Neural cell (in vitro differentiated cells): ENCODE data around the gene ZNF514. TPM values are rescaled to one million over a fixed set of nuclear protein-coding genes. Genes with fewer than 3 reads are reported as not detected.

ENCODE experiments used
- H2AFZ ChIP-seq: fragments of 200-600, 300-800 bp; sonication (generic), shearing (Covaris generic); 2 replicates; pipeline ENCODE4 v1.6.0; 2014; ENCODE audit warnings: low read depth, mild to moderate bottlenecking, antibody characterized with exemption, low read length, moderate library complexity
- H3F3A ChIP-seq: fragments of 200-600 bp; shearing (Covaris generic); 2 replicates; pipeline ENCODE4 v1.6.1; 2016; ENCODE audit warnings: mild to moderate bottlenecking, moderate library complexity, mixed read lengths, antibody characterized with exemption, low read length; ENCODE audit not compliant: insufficient read depth, poor library complexity, severe bottlenecking
- H3K27ac ChIP-seq: fragments of 200-600, 300-800 bp; sonication (generic), shearing (Covaris generic); 2 replicates; pipeline ENCODE4 v1.5.1; 2014; ENCODE audit warnings: mild to moderate bottlenecking, low read length, moderate library complexity
- H3K27me3 ChIP-seq: fragments of 300-800, 200-600 bp; sonication (generic), shearing (Covaris generic); 2 replicates; pipeline ENCODE4 v1.6.0; 2014; ENCODE audit warnings: mild to moderate bottlenecking, low read depth, low read length, moderate library complexity; ENCODE audit not compliant: insufficient read depth
- H3K36me3 ChIP-seq: fragments of 300-800, 200-600 bp; sonication (generic), shearing (Covaris generic); 2 replicates; pipeline ENCODE4 v1.5.1; 2014; ENCODE audit warnings: mild to moderate bottlenecking, antibody characterized with exemption, low read length, moderate library complexity; ENCODE audit not compliant: insufficient read depth
- H3K4me2 ChIP-seq: fragments of 300-800, 200-600 bp; sonication (generic), shearing (Covaris generic); 2 replicates; pipeline ENCODE4 v1.6.0; 2014; ENCODE audit warnings: mild to moderate bottlenecking, low read length
- H3K4me3 ChIP-seq: fragments of 300-800, 200-600 bp; sonication (generic), shearing (Covaris generic); 2 replicates; pipeline ENCODE4 v1.5.1; 2014; ENCODE audit warnings: mild to moderate bottlenecking, low read length, moderate library complexity
- H3K79me2 ChIP-seq: fragments of 200-600 bp; shearing (Covaris generic); replicated peaks from 2 replicates; pipeline ENCODE4 v1.6.0; 2014; ENCODE audit warnings: mild to moderate bottlenecking, low read length, moderate library complexity; ENCODE audit not compliant: insufficient read depth
- H3K9ac ChIP-seq: fragments of 300-800, 200-600 bp; sonication (generic), shearing (Covaris generic); 2 replicates; pipeline ENCODE4 v1.6.1; 2016; ENCODE audit warnings: mild to moderate bottlenecking, low read length, mixed read lengths
- H3K9me2 ChIP-seq: fragments of 200-600 bp; shearing (Covaris generic); 2 replicates; pipeline ENCODE4 v1.6.1; 2016; ENCODE audit warnings: mild to moderate bottlenecking, low read length, mixed read lengths; ENCODE audit not compliant: insufficient read depth
- H3K9me3 ChIP-seq: fragments of 200-600, 300-800 bp; sonication (generic), shearing (Covaris generic); 2 replicates; pipeline ENCODE4 v1.6.1; 2016; ENCODE audit warnings: mild to moderate bottlenecking, mixed run types, low read length, moderate library complexity, mixed read lengths
- H4K20me1 ChIP-seq: fragments of 200-600 bp; shearing (Covaris generic); 2 replicates; pipeline ENCODE4 v1.6.1; 2016; ENCODE audit warnings: mild to moderate bottlenecking, mixed run types; ENCODE audit not compliant: insufficient read depth
- EP300 ChIP-seq: fragments of 450-650 bp; conservative IDR thresholded peaks from 2 replicates; pipeline ENCODE4 v1.6.1; 2014; ENCODE audit warnings: antibody characterized with exemption, mild to moderate bottlenecking, moderate library complexity; ENCODE audit not compliant: poor library complexity, severe bottlenecking
- EZH2 ChIP-seq: fragments of 200-600, 300-800 bp; shearing (Covaris generic), sonication (generic); IDR thresholded peaks from 2 replicates; pipeline ENCODE4 v1.6.1; 2014; ENCODE audit warnings: antibody characterized with exemption, low read length, borderline replicate concordance, mild to moderate bottlenecking; ENCODE audit not compliant: insufficient read depth, poor library complexity, severe bottlenecking
- MXI1 ChIP-seq: fragments of 450-650 bp; conservative IDR thresholded peaks from 2 replicates; pipeline ENCODE4 v1.6.1; 2014; ENCODE audit warnings: antibody characterized with exemption, mild to moderate bottlenecking; ENCODE audit not compliant: poor library complexity, severe bottlenecking
- POLR2AphosphoS5 ChIP-seq: IDR thresholded peaks from 2 replicates; pipeline ENCODE4 v1.6.1; 2012
- RAD21 ChIP-seq: fragments of 450-650 bp; conservative IDR thresholded peaks from 2 replicates; pipeline ENCODE4 v1.6.1; 2014; ENCODE audit warnings: antibody characterized with exemption, mild to moderate bottlenecking, moderate library complexity
- SMC3 ChIP-seq: fragments of 450-650 bp; conservative IDR thresholded peaks from 2 replicates; pipeline ENCODE4 v1.6.1; 2014; ENCODE audit warnings: antibody characterized with exemption, mild to moderate bottlenecking, moderate library complexity; ENCODE audit not compliant: poor library complexity
- TAF1 ChIP-seq: IDR thresholded peaks from 2 replicates; pipeline ENCODE4 v1.6.1; 2012; ENCODE audit warnings: low read depth
- polyA plus RNA-seq: library from polyadenylated mRNA; depleted of rRNA; stranded (reverse); fragments of >200 nt; gene quantifications from 2 replicates; pipeline ENCODE4 v1.2.3, GENCODE V29; 2014
- TF ChIP-seq, protein P1 (sequence below): fragments of 450-650 bp; IDR thresholded peaks from 2 replicates; pipeline ENCODE4 v1.5.1; 2014; ENCODE audit warnings: antibody characterized with exemption, mild to moderate bottlenecking, moderate library complexity; ENCODE audit not compliant: poor library complexity, severe bottlenecking
- TF ChIP-seq, protein P2 (sequence below): IDR thresholded peaks from 2 replicates; pipeline ENCODE4 v1.6.1; 2012; ENCODE audit warnings: borderline replicate concordance

Gene ZNF514
- polyA plus RNA-seq, 1 donor from 2014 or later, result 32.8 TPM

DNA sequence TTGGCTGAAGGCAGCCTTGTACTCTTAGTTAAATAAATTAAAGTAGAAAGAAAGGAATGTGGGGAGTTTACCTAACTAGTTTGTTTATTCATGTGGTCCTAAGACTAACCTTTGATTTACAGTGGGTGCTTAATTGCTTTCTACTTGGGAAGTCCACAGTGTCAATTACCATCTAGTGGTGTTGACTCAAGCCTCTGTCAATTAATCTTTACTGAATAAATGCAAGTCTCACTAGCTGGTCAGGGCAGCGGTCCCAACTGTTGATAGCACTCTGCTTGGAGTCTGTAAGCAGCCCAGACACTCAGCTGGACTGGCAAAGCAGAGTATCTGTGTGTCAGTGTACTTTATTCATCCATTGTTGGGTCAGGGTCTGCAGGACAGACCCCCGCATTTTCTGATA, 15.8 kb downstream of the ZNF514 start:
- H4K20me1 ChIP-seq, result no peaks in the 10 kb centered on the region
- no peak for TF ChIP-seq RAD21
- no peak for TF ChIP-seq SMC3
- no peak for TF ChIP-seq TAF1
- TF ChIP-seq EZH2, result no peak
- TF ChIP-seq POLR2AphosphoS5, result no peak
- TF ChIP-seq MXI1, result no peak
- no peak for TF ChIP-seq EP300
- TF ChIP-seq, protein P1, sequence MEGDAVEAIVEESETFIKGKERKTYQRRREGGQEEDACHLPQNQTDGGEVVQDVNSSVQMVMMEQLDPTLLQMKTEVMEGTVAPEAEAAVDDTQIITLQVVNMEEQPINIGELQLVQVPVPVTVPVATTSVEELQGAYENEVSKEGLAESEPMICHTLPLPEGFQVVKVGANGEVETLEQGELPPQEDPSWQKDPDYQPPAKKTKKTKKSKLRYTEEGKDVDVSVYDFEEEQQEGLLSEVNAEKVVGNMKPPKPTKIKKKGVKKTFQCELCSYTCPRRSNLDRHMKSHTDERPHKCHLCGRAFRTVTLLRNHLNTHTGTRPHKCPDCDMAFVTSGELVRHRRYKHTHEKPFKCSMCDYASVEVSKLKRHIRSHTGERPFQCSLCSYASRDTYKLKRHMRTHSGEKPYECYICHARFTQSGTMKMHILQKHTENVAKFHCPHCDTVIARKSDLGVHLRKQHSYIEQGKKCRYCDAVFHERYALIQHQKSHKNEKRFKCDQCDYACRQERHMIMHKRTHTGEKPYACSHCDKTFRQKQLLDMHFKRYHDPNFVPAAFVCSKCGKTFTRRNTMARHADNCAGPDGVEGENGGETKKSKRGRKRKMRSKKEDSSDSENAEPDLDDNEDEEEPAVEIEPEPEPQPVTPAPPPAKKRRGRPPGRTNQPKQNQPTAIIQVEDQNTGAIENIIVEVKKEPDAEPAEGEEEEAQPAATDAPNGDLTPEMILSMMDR, result no peak
- TF ChIP-seq, protein P2, sequence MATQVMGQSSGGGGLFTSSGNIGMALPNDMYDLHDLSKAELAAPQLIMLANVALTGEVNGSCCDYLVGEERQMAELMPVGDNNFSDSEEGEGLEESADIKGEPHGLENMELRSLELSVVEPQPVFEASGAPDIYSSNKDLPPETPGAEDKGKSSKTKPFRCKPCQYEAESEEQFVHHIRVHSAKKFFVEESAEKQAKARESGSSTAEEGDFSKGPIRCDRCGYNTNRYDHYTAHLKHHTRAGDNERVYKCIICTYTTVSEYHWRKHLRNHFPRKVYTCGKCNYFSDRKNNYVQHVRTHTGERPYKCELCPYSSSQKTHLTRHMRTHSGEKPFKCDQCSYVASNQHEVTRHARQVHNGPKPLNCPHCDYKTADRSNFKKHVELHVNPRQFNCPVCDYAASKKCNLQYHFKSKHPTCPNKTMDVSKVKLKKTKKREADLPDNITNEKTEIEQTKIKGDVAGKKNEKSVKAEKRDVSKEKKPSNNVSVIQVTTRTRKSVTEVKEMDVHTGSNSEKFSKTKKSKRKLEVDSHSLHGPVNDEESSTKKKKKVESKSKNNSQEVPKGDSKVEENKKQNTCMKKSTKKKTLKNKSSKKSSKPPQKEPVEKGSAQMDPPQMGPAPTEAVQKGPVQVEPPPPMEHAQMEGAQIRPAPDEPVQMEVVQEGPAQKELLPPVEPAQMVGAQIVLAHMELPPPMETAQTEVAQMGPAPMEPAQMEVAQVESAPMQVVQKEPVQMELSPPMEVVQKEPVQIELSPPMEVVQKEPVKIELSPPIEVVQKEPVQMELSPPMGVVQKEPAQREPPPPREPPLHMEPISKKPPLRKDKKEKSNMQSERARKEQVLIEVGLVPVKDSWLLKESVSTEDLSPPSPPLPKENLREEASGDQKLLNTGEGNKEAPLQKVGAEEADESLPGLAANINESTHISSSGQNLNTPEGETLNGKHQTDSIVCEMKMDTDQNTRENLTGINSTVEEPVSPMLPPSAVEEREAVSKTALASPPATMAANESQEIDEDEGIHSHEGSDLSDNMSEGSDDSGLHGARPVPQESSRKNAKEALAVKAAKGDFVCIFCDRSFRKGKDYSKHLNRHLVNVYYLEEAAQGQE, result no peak
- no peak overlapping the region for H3K9ac ChIP-seq
- no peaks in the 10 kb centered on the region for H3F3A ChIP-seq
- H3K79me2 ChIP-seq, result no peaks in the 10 kb centered on the region
- H3K36me3 ChIP-seq, result peaks cover 24% of the 10 kb centered on the region
- no peak overlapping the region for H3K27ac ChIP-seq
- H3K9me2 ChIP-seq, result no peaks in the 10 kb centered on the region
- no peaks in the 10 kb centered on the region for H3K27me3 ChIP-seq
- H3K4me3 ChIP-seq, result no peak overlapping the region
- no peak overlapping the region for H3K4me2 ChIP-seq
- no peak overlapping the region for H2AFZ ChIP-seq
- peaks cover 36% of the 10 kb centered on the region for H3K9me3 ChIP-seq

DNA sequence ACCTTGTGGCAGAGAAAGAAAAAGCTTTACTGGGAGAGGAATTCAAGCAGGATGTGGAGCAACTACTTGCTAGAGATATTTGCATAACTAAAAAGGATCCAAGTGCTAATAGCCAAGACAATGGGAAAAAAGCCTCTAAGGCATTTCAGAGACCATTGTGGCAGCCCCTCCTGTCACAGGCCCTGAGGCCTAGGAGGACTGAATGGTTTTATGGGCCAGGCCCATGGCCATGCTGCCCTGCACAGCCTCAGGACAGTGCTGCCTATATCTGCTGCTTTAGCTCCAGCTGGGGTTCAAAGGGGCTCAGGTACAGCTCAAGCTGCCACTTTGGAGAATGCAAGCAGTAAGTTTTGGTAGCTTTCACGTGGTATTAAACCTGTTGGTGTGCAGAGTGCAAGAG, 20.9 kb downstream of the ZNF514 start:
- no peaks in the 10 kb centered on the region for H3K79me2 ChIP-seq
- H3K27me3 ChIP-seq, result no peaks in the 10 kb centered on the region
- no peak overlapping the region for H3K27ac ChIP-seq
- H3K9ac ChIP-seq, result no peak overlapping the region
- TF ChIP-seq RAD21 (no peak), EP300 (no peak), TAF1 (no peak), SMC3 (no peak), POLR2AphosphoS5 (no peak)
- TF ChIP-seq, protein P1, result no peak
- H2AFZ ChIP-seq, result no peak overlapping the region
- H3K9me2 ChIP-seq, result no peaks in the 10 kb centered on the region
- no peaks in the 10 kb centered on the region for H4K20me1 ChIP-seq
- H3K36me3 ChIP-seq, result no peaks in the 10 kb centered on the region
- no peak overlapping the region for H3K4me3 ChIP-seq
- H3F3A ChIP-seq, result no peaks in the 10 kb centered on the region
- peaks cover 19% of the 10 kb centered on the region for H3K9me3 ChIP-seq
- H3K4me2 ChIP-seq, result no peak overlapping the region
